PC-9 (cell line): ENCODE data around the gene NFYC.

Experiments used
- CTCF ChIP-seq: fragments of 200-600 bp; sonication (generic); conservative IDR thresholded peaks from 2 replicates; pipeline ENCODE4 v1.6.1; 2017; ENCODE audit warnings: mixed run types, antibody characterized with exemption, mild to moderate bottlenecking, moderate library complexity
- EZH2 ChIP-seq: fragments of 200-600 bp; sonication (generic); IDR thresholded peaks from 2 replicates; pipeline ENCODE4 v1.8.0; 2017; ENCODE audit warnings: antibody characterized with exemption, low read depth

GRCh38 chr1:40662151-40662550 lies 29.4 kb upstream of the NFYC start:
- TF ChIP-seq CTCF (no peak), EZH2 (no peak)
